DMS153 treated with DMSO at 0.1 percent for 48 hours (cell line): ENCODE results near the gene DUS1L.

Source experiments
- DNase-seq: peaks from one replicate; lab custom pipeline; 2025; ENCODE audit not compliant: unreplicated experiment; lab: John Stamatoyannopoulos, UW

Gene DUS1L

DNA sequence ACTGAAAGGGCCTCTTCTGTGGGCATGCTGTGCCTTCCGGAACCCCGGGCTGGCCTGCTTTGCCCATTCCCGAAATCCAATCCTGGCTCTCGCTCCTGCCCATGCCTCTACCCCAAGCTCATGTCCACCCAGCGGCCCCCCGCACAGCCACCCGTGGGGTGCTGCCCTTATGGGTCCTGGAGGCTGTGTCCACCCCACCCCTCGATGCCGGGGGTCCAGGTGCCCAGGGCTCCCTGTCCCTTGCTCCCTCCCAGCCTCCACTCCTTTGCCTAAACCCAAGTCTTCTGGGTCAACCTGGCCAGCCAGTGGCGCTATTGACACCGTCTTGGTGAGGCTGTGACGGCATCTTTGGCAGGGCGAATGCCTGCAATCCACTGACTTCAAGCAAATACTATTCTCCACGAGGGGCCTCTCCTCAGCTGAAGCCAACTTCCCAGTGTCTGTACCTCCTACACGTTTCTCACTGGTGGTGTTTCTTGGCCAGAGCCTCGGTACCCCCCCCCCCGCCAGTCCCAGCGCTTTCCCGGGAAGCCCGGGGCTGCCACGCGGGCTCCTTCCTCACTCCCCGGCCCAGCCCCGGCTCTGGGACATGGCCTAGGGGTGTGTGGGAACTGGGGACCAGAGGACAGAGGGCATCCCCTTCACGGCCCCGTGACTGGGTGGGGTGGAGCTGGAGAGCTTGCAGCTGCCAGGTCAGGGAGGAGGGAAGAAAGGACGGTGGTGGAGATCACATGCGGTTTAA is 12.2 kb upstream of the DUS1L start:
- no peak for DNase-seq

DNA sequence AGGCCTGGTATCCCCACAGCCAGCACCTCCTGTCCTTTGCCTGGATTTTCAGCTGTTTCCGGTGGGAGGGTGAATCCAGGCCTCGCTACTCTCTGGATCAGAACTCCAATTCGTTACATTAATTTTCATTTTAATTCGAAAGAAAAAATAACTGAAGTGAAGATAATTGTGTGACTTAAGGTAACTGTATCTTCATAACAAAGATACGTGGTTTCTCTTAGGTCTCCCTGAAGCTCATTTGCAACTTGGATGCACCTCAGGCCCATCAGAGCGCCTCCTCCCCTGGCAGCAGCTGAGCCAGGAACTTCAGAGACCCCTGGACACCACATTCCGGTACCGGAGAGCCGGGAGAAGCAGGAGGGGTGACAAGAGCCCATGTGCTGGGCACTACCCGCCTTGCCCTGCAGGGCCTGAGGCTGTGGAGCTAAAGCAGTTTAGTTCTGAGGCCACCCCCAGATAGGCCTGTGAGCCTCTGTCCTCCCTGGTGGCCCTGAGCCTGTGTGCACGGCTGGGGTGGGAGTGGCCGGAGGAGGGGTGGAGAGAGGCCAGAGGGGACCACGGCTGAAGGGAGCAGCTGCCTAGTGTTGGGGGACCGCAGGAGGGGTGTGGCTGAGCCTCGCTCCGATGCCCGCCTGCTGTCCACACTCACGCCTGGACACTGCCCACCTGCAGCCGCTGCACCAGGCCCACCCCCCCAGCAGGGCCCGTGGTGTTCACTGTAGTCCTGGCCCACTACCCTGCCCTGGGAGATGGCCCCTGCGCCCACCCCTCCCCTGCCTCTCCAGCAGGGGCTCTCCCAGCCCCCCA is 11.4 kb upstream of the DUS1L start:
- no peak for DNase-seq

DNA sequence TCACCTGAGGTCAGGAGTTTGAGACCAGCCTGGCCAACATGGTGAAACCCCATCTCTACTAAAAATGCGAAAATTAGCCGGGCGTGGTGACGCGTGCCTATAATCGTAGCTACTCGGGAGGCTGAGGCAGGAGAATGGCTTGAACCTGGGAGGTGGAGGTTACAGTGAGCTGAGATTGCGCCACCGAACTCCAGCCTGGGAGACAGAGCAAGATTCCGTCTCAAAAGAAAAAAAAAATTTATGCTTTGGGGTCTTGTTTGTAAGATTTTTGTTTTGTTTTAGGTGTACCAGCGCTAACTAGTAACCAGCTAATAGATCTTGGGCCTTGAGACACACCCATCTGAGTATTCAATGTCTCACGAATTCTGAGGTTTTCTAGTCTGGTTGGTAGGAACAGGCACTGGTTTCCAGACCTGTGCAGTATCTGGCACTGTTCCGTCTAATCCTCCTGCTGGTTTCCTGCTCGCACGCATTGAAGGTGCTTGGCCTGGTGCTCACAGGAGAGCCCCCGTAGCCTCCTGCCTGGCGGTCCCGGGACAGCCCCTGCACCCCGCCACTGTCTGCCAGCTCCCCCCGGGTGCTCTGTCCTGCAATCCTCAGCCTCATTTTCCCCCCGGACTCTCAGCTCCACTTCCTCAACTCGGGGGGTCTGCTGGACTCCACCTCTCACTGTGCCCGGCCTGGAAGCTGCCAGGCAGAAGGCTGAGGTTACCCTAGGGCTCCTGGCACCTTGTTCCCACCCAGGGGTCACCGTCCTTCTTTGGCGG is 10.6 kb upstream of the DUS1L start:
- no peak for DNase-seq

DNA sequence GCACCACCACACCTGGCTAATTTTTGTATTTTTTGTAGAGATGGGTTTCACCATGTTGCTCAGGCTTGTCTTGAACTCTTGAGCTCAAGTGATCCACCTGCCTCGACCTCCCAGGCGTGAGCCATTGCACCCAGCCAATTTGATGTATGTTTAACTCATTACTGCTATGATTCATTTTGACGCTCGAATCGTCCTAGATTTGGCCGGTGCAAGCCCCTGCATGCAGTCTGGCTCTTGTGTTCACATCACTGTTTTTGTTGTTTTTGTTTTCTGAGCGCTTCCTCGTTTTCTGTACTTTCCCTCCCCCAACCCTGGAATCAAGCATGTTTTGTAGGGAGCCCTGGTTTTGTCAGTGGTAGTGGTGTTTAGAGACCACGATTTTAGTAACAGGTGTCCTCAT is 7.8 kb upstream of the DUS1L start:
- no peak for DNase-seq

DNA sequence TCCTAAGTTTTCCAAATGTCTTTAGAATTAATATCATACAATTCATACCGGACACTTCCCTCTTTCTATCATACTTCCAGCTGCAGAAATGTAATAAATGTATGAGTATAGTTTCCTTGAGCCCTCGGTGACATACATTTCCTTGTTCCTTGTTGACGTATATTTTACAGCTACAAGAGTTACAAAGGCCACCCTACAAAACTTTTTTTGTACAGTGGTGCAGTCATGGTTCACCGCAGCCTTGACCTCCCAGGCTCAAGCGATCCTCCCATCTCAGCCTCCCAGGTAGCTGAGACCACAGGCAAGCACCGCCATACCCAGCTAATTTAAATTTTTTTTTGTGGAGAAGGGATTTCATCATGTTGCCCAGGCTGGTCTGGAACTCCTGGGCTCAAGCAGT is 7.2 kb upstream of the DUS1L start:
- no peak for DNase-seq

DNA sequence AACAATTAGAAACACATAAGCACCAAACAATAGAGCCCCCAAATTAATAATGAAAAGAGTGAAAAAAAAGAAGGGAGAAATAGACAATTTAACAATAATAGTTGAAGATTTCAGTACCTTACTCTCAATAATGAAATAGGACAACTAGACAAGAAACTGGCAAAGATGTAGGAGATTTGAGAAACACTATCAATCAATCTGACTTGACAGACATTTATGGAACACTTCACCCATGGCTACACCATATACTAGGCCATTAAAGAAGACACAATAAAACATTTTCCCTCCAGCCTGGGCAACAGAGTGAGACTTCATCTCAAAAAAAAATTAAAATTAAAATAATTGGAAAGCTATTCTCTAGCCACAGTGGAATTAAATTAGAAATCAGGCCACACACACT is 5.0 kb upstream of the DUS1L start:
- DNase-seq: no peak

DNA sequence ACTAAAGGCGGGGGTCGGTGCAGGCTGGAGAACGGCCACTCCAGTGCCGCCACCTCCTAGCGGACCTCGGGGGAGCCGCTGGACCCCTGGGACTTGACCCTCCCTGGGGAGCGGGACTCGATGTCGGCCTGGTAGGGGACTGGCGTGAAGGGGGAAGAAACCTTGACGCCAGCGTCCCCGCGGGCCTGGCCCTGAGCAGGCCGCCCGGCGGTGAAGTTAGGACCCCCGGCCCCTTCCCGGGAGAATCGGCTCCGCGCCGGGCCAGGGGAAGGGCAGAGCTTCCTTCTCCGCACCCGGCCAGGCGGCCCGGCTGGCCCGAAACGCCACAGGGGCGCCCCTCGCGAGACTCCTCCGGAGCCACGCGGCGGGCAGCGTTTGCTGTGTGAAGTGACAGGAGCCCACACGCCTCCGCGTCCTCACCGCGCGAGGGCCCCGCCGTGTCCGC is 389 bp downstream of the DUS1L start:
- no peak for DNase-seq

DNA sequence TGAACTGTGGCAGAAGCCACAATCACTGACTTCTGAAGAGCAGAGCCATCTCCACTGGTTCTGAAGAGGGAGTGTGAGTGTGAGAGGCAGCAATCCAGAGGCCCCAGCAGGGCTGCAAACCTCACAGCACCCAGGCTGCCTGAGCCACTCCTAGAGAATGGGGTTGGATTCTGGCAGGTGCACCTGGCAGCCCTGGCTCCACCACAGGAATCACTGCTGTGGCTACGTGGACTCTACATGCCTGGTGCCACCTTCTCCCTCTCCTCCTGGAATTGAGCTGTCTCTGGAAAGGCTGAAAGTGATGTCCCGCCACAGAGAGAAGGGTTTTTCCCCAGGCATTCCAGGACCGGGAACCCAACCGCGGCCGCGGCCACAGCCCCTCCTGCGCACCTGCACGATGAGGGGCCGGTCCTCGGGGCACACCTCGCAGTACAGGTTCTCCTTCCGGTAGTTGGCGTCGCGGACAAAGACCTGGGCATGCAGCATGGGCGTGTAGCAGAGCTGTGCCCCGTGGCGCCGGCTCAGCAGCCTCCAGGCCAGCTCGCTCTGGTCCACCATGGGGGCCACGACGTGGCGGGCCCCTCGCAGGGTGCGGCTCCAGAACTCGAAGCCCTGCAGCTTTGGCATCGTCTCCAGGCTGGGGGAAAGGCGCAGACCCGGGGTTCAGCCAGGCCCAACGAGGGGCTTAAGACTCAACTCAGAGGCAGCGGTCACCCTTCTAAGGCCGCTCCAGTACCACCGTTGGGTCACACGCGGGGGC is 991 bp downstream of the DUS1L start:
- peak; percentile 6 for DNase-seq

DNA sequence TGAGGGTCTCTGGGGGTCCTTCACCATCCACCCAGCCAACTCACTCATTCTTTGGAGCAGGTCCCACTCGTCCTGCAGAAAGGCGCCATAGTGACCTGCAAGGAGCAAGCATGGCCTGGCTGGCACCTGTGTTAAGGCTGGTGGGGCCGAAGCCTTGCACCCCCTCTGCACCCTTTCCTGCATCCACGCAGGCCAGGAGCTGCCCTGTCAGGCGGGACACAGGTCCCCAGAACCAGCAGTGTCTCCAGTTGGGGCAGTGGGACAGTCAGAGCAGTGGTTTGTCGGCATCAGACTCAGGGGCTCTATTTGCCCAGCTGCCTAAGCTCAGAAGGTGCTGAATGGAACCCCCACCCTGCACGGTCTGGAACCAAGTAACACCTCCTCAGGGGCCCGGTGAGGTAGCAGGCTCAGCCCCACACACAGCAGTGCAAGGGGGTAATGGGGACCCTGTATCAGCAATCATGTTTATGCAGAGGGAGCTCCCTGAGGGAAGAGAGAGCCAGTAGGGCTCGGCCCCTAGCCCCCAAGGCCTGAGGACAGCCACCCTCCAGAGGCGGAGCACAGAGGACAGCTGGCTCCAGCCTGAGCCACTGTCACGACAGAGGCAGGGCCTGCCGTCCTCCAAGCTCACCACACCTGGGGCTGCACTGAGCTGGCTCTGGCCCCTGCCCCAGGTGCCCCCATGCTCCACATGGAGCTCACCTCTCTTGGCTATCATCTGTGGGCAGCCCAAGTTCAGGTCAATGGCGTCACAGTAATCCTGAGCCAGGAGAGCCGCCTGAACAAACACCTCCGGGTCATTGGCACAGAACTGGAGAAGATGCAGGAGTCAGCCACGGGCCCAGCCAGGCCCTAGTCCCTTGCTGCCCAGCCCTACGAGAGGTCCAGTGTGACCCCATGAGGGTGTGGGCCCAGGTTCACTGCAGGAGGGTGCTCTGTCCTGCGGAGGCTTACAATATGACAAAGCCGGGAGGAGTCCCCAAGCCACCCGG is 1.9 kb downstream of the DUS1L start:
- DNase-seq: no peak

DNA sequence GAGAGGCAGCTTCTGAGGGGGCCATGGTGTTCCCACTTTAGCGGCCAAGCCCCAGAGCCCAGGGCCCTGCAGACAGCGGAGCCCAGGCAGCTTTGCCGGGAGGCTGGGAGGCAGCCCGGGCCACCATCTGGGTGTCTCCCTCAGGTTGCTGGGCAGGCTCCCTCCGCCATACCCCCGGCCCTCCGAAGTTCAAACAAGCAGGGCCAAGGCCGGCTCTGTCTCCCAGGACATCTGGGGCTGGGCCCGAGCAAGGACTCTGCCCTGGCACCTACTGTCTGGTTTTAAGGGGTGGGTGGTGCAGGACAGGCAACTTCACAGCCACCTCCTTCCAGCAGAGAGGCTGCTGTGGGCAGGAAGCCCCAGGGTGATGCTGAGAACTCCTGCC is 2.6 kb downstream of the DUS1L start:
- DNase-seq: no peak

DNA sequence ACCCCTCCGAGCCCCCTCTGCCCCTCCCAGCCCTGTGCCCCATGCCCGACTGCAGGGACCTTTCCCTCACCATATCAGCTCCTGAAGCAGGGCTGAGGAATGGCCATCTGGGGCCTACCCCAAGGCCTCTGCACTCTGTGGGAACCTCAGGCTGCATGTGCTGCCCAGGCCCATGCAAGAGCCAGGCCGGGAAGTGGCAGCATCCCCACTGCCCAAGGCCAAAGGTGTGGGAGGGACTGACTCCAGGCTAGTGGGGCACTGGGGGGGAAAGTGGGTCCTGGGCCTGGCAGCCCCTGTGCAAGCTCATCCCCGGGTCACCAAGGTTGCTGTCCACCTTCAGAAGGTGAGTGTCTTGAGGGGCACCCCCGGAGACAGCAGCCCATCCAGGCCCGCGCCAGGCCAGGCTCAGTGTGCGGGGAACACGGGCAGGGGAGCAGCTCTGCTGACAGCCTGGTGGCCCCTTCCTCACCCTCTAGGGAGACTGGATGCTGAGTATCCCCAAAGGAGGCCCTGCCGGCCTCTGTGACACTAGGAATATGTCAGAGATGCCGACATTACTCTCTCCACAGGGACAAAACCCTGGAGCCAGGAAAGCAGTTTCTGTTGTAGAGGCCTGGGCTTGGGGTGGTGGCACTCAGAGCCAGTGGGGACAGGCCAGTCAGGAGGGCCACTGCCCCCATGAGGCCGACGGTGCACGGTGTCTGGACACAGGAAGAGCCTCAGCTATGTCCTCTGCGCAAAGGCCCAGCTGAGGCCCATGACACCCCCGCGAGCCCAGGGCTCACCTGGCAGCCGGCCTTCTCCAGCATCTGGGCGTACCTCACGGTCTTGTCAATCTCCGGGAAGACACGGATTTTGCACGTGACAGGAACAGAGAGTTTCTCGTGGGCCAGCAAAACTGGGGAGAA is 3.3 kb downstream of the DUS1L start:
- no peak for DNase-seq

DNA sequence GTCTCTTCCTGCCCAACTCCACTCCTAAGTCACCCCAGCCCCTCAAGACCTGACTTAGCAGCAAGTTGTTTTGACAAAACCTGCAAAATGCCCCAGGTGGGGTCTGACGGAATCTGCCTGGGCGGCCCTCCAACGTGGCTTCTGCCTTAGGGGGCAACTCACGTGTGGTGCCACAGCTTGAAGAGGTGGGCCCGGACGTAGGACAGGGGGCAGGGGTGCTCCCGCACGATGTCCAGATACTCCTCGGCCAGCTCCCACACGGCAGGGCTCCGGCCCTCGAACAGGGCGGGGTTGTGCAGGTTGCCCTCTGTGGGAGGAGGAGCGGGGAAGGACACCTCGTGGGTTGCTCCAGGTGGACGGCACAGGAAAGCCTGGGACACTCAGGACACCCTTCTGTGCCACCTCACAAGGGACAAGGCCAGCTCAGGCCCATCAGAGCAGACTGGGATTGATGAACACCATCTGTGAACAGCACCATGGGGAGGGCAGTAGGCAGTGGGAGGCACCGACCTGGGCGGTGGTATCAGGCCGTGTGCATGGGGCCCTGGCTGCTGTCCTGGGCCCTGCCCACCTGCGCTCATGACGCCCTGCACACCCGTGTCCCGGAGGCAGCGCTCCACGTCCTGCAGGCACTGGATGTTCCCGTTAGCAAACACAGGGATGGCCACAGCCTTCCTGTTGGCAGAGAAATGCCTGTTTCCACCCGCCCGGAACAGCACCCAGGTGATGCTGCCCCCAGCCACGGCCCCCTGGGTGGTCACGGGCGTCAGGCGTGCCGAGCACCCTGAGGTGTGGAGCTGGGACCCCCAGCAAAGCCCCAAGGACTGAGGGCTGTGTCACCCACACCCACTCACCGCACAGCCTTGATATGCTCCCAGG is 4.3 kb downstream of the DUS1L start:
- no peak for DNase-seq

DNA sequence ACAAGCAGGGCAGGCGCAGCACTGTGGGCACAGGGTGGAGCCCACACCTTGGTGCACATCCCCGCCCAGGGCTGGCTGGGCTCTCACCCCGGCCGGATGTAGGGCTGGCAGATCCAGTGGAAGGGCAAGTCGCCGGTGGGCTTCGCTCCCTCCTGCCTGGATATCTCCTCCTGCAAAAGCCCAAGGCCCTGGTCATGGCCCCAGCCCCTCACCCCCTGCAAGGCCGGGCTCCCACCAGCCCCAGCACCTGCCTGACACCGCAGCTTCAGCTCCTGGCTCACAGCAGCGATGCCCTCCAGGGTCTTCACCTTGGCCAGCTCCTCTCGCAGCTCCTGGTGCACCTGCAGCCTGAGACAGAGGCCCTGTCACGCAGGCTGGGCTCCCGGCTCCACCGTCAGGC is 5.0 kb downstream of the DUS1L start:
- no peak for DNase-seq

DNA sequence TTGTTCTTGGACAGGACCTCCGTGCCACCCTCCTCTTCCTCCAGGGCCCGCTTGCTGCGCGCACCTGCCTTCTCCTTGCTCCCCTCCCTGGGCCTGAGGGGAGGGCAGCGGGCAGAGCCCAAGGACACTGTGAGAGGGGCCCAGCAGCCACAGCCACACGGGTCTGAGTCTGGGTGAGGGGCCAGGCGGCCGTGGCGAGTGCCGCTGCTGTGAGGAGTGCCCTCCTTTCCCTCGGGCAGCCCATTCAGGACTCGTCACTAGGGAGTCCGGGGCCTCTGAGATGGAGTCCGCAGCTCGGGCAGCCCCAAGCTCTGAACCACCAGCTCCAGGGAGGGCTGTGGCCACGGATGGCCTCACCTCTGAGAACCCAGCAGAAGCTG is 5.6 kb downstream of the DUS1L start:
- DNase-seq: no peak

DNA sequence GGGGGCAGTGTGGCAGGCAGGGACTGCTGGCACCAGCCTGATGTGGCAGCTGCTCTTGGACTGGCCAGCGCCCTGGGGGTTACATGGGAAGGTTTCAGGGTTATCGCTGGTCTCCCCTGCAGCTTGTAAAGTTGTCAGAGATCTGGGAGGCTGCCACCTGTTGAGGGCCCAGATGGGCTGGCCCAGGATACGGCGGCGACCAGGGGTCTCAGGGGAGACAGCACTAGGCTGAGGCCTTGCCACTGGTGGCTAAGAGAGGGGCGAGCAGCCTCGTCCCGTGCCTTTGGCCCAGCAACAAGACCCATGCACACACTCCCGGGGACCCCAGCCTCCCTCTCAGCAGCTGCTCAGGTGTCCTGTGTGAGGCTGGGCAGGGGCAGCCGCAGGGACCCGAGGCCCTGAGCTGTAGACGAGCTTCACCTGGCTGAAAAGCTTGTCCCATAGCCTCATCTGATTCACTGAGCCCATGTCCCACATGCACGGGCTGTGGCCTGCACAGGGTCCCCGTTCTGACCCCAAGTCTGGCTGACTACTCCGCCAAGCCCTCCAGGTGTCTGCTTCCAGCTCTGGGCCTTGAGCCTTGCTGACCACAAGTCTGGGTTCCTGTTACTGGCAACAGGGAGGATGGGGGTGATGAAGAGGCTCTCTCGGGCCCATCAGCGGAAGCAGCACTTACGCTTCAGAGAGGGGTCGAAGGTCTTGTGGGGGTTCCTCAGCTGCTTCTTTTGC is 6.2 kb downstream of the DUS1L start:
- no peak for DNase-seq

DNA sequence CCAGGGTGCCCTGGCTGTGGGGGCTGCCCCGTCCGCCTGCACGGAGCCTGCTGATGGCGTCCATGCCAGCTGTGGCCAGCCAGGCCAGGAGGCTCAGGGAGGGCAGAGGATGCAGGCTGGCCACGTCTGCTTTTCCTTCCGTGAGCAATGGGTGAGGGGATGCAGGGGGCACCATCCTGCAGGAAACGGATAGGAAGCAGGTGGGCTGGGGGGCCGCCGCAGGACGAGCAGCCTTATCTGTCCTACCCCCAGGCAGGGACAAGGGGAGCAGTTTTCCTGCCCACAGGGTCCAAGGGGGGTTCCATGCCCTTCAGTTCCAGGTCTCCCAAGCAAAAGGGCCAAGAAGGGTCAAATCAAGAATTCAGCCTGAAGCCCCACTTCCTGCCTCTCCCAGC is 6.8 kb downstream of the DUS1L start:
- DNase-seq: no peak

DNA sequence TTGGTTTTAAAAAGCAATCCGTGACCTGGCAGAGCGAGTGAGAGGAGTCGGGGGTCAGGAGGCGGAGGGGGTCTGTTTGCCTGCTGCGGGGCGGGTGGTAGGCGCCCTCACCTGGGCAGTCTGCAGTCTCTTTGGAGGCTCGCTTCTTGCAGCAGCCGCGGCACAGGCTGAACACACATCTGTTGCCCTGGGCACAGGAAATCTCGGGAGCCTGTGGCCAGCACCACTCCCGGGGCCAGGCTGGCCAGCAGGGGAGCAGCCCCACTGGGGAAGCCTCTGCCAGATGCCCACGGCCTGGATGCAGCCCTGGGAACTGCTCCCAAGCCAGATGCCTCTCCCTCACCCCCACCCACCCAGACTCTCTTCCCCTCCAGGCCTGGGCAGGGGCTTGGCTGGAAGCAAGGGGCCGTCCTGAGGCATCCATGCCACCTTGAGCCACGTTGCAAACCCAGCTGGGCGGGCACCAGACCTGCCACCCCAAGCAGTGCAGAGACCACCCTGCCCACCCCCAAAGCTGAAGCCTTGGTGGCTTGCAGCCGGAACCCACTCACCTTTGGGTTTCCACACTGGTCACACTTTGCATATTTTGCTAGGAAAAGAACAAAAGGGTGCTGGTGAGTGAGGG is 7.3 kb downstream of the DUS1L start:
- no peak for DNase-seq
